Measurements from ENCODE around the gene COPA.
"Not testable (repeated sequence)": the region's sequence is repeated elsewhere in the genome, so short reads cannot be mapped to it uniquely, and the experiment has no call there.

Gene COPA

GRCh38 chr1:160322831-160323230 is 20.2 kb downstream of the COPA start:
- no peak for DNase-seq

- no peak for DNase-seq
Measured at GRCh38 chr1:160315359-160315758, 27.7 kb downstream of the COPA start.

GRCh38 chr1:160309571-160309970 is 33.5 kb downstream of the COPA start:
- no peak for DNase-seq

- DNase-seq: no peak
Measured at GRCh38 chr1:160309185-160309557, 33.9 kb downstream of the COPA start.

GRCh38 chr1:160308451-160309184 is 34.4 kb downstream of the COPA start:
- DNase-seq: no peak

- DNase-seq: no peak
Measured at GRCh38 chr1:160307118-160307791, 35.8 kb downstream of the COPA start.

- no peak for DNase-seq
Measured at GRCh38 chr1:160300173-160300572, 42.9 kb downstream of the COPA start.

GRCh38 chr1:160296036-160296435 is 47.0 kb downstream of the COPA start:
- DNase-seq: no peak

GRCh38 chr1:160293020-160293968 is 49.8 kb downstream of the COPA start:
- DNase-seq: no peak

- peak; percentile 7 for DNase-seq
Measured at GRCh38 chr1:160291248-160292220, 51.5 kb downstream of the COPA start.

GRCh38 chr1:160287769-160288168 is 55.3 kb downstream of the COPA start:
- not testable (repeated sequence) for DNase-seq

- no peak for DNase-seq
Measured at GRCh38 chr1:160285506-160285905, 57.5 kb downstream of the COPA start.

GRCh38 chr1:160284782-160285344 is 58.2 kb downstream of the COPA start, which contains the start of gene PEX19:
PEX19 (minus strand) TSS chr1:160285133; CDS start chr1:160285124, 9 bp downstream.
- peak; percentile 19 for DNase-seq

- no peak for DNase-seq
Measured at GRCh38 chr1:160284220-160284781, 58.7 kb downstream of the COPA start.

GRCh38 chr1:160282807-160283206 is 60.2 kb downstream of the COPA start:
- no peak for DNase-seq

GRCh38 chr1:160277987-160278386 is 65.1 kb downstream of the COPA start:
- DNase-seq: no peak

- DNase-seq: no peak
Measured at GRCh38 chr1:160277330-160277729, 65.7 kb downstream of the COPA start.

- DNase-seq: no peak
Measured at GRCh38 chr1:160271025-160271424, 72.0 kb downstream of the COPA start.

- no peak for DNase-seq
Measured at GRCh38 chr1:160267284-160267991, 75.6 kb downstream of the COPA start.

- no peak for DNase-seq
Measured at GRCh38 chr1:160264795-160265307, 78.2 kb downstream of the COPA start.
